ENCODE measurements around the gene FAM200A. TPM values are rescaled to one million over a fixed set of nuclear protein-coding genes. Genes with fewer than 3 reads are reported as not detected.

The FAM200A gene
- total RNA-seq, 1 experiment from 2014 or later = 5.2 TPM

DNA sequence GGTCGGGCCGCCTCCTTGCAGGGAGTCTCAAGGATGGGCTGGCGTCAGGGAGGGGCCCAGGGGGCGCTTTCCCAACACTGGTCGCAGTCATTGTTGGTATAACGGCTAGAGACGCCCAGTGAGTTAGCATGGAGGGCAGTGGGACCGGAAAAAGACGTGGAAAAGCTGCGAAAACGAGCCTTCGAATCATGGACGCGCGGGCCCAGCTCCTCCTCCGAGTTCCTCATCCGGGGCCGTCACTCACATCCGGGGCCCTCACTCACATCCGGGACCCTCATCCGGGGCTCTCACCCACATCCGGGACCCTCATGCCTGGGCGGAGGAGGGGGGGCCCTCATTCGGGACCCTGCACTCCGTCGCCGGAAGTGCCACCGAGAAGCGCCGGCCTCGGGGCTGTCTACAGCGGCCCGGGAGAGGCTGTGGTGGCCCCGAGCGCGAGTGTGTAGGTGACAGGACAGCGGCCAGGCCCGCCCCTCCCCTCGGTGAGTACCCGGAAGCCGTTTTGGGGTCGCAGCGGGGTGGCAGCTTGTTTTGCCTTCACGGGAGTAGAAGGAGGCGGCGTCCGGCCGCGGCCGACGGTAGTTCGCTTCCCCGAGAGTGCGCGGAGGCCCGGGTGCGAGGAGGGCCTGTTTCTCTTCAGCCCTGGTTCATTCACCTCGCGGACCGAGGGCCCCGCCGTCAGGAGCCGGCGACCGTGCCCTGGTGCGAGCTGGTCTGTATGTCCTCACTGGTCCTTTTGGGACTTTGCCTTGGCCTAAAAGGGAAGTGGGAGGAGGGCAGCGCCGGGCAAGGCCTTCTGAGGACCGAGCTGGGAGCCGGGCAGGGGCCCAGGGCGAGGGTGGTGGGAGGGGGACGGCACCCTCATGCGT is 6.6 kb upstream of the FAM200A start, which contains the start of gene ZNF655:
TSS of gene ZNF655 (plus strand) at position 337 of the 869 bp plus-strand sequence. CDS start 1,918 bp downstream, outside the sequence.
- no TSS peak for BruUV-seq (replicated peaks)
- peaks cover under 1% of the 10 kb centered on the region for H3K9me3 Mint-ChIP-seq (ENCODE audit: unreplicated experiment)
- peak within 1 kb of the TSS; percentile 62 for H3K27ac Mint-ChIP-seq (ENCODE audit: unreplicated experiment)
- peak within 1 kb of the TSS; percentile 66 for H3K4me3 ChIP-seq (ENCODE audit: low read depth, low read length)
- H3K4me1 ChIP-seq = peaks cover 26% of the 10 kb centered on the region
- ChIA-PET CTCF (interaction anchor here (0.7 kb wide), 1 partner anchor 33 kb away, joined by 3 read pairs; no protein-coding TSS in a partner anchor), POLR2A (interaction anchor here (0.5 to 0.6 kb wide), 3 partner anchors 22 to 1451 kb away, joined by 3 to 4 read pairs (median 3); no protein-coding TSS in a partner anchor)
- DNase-seq = peak; percentile 79 to 83
- no peaks in the 10 kb centered on the region for H3K9me3 ChIP-seq
- intact Hi-C loops (cut with micrococcal nuclease; ENCODE audit: unreplicated experiment) = no loop called here
- no peaks in the 10 kb centered on the region for H3K27me3 Mint-ChIP-seq (ENCODE audit: insufficient read depth, unreplicated experiment)
- H3K4me1 Mint-ChIP-seq (ENCODE audit: low read depth, unreplicated experiment) = peaks cover 24% of the 10 kb centered on the region
- H3K4me3 Mint-ChIP-seq (ENCODE audit: unreplicated experiment) = peak within 1 kb of the TSS; percentile 77
- no peak for TF ChIP-seq CTCF (IDR thresholded peaks at IDR 0.05; ENCODE audit: insufficient read depth in 1 of 2, low read depth in 1 of 2, low read length in 1 of 2, severe bottlenecking in 1 of 2, unreplicated experiment in 1 of 2)
- no peaks in the 10 kb centered on the region for H3K36me3 ChIP-seq (ENCODE audit: control insufficient read depth, insufficient read depth, low read length)
- H3K27me3 ChIP-seq (replicated peaks; ENCODE audit: control insufficient read depth, insufficient read depth, low read length) = no peaks in the 10 kb centered on the region
- peaks cover 9% of the 10 kb centered on the region for H3K36me3 Mint-ChIP-seq (ENCODE audit: insufficient read depth, unreplicated experiment)

DNA sequence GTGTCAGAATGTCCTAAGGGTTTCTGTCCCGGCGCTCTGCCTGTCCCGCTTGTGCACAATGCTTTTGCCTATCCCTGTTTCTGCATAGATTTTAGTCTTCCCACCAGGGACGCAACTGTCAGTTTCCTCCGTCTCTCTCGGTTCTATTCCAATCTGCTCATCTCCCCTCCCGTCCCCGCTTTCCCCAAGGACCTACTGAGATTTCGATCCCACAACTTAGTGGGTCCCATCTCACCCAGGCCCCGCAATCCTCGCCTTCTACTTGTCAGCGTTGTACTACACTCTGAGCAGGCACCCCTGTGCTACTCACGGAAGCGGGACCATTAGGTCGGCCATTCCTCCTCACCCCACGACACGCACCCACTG is 6.0 kb upstream of the FAM200A start:
- Mint-ChIP-seq H3K27me3 (ENCODE audit: insufficient read depth, unreplicated experiment) (no peaks in the 10 kb centered on the region), H3K36me3 (ENCODE audit: insufficient read depth, unreplicated experiment) (peaks cover 5% of the 10 kb centered on the region), H3K9me3 (ENCODE audit: unreplicated experiment) (no peaks in the 10 kb centered on the region), H3K4me1 (ENCODE audit: low read depth, unreplicated experiment) (peaks cover 24% of the 10 kb centered on the region), H3K4me3 (ENCODE audit: unreplicated experiment) (peak overlapping the region; percentile 77), H3K27ac (ENCODE audit: unreplicated experiment) (peak overlapping the region; percentile 62)
- CTCF ChIA-PET = no interaction called here
- no TSS peak for BruUV-seq (replicated peaks)
- POLR2A ChIA-PET = no interaction called here
- Histone ChIP-seq H3K4me3 (ENCODE audit: low read depth, low read length) (peak overlapping the region; percentile 66), H3K9me3 (no peaks in the 10 kb centered on the region), H3K4me1 (peaks cover 21% of the 10 kb centered on the region), H3K36me3 (ENCODE audit: control insufficient read depth, insufficient read depth, low read length) (no peaks in the 10 kb centered on the region), H3K27me3 (replicated peaks; ENCODE audit: control insufficient read depth, insufficient read depth, low read length) (no peaks in the 10 kb centered on the region)
- intact Hi-C loops (cut with micrococcal nuclease; ENCODE audit: unreplicated experiment) = no loop called here
- DNase-seq = no peak
- no peak for TF ChIP-seq CTCF (IDR thresholded peaks at IDR 0.05; ENCODE audit: insufficient read depth in 1 of 2, low read depth in 1 of 2, low read length in 1 of 2, severe bottlenecking in 1 of 2, unreplicated experiment in 1 of 2)

DNA sequence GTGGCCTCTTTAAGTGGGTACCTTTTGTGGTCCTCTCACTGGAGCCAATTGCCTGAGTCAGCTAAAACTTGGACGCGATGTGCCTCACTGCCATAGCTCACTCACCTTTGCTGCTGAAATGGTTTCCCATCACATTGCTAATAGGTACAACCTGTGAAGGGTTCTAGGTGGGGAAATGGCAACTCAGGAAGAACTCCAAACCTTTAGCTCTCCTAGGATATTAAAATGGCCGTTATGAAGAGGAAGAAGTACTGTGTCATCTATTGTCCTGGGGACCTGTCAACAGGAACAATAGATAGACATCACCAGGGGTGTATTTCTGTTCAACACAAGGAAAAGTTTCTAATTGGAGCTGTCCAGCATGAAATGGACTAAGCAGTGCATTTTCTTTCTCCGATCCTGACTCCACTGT is 5.3 kb upstream of the FAM200A start:
- intact Hi-C loops (cut with micrococcal nuclease; ENCODE audit: unreplicated experiment) = no loop called here
- H3K27ac Mint-ChIP-seq (ENCODE audit: unreplicated experiment) = no peak overlapping the region
- Histone ChIP-seq H3K4me1 (peaks cover 14% of the 10 kb centered on the region), H3K27me3 (replicated peaks; ENCODE audit: control insufficient read depth, insufficient read depth, low read length) (no peaks in the 10 kb centered on the region), H3K36me3 (ENCODE audit: control insufficient read depth, insufficient read depth, low read length) (no peaks in the 10 kb centered on the region), H3K9me3 (no peaks in the 10 kb centered on the region), H3K4me3 (ENCODE audit: low read depth, low read length) (peak overlapping the region; percentile 66; the same call in 1 of the 2 replicates)
- peak overlapping the region; percentile 77 for H3K4me3 Mint-ChIP-seq (ENCODE audit: unreplicated experiment)
- ChIA-PET CTCF (no interaction called here), POLR2A (interaction anchor here (0.5 kb wide), 1 partner anchor 360 kb away, joined by 5 read pairs; no protein-coding TSS in a partner anchor)
- H3K27me3 Mint-ChIP-seq (ENCODE audit: insufficient read depth, unreplicated experiment) = no peaks in the 10 kb centered on the region
- peaks cover under 1% of the 10 kb centered on the region for H3K36me3 Mint-ChIP-seq (ENCODE audit: insufficient read depth, unreplicated experiment)
- DNase-seq = no peak
- H3K4me1 Mint-ChIP-seq (ENCODE audit: low read depth, unreplicated experiment) = peaks cover 19% of the 10 kb centered on the region
- no TSS peak for BruUV-seq (replicated peaks)
- TF ChIP-seq CTCF (IDR thresholded peaks at IDR 0.05; ENCODE audit: insufficient read depth in 1 of 2, low read depth in 1 of 2, low read length in 1 of 2, severe bottlenecking in 1 of 2, unreplicated experiment in 1 of 2) = no peak
- no peaks in the 10 kb centered on the region for H3K9me3 Mint-ChIP-seq (ENCODE audit: unreplicated experiment)

Measured in Caco-2 (cell line).